Adrenal gland (tissue), 12 donors: ENCODE data around the gene TBCB. TPM values are rescaled to one million over a fixed set of nuclear protein-coding genes. Genes with fewer than 3 reads are reported as not detected.

Experiments used
- DNase-seq, 7 donors: peaks; one replicate each; pipeline ENCODE4 v3.0.0-alpha.2; 2019 to 2020
- H3K27ac ChIP-seq, 5 donors: fragments of 200-600 bp; sonication (generic) in 4 of 5; 1 replicate in 3 of 5; 2 replicates in 2 of 5; pipeline versions ENCODE4 v1.5.1 to v1.8.0; 2016 to 2020; ENCODE audit warnings: mild to moderate bottlenecking in 1 of 5
- H3K27me3 ChIP-seq: fragments of 200-600 bp; 2 replicates; pipeline ENCODE4 v1.8.0; 2021
- H3K36me3 ChIP-seq, 2 donors: fragments of 200-600 bp; replicated peaks in 1 of 2; 1 replicate in 1 of 2; 2 replicates in 1 of 2; pipeline versions ENCODE4 v1.5.1 to v1.8.0; 2018 to 2022
- H3K4me1 ChIP-seq, 2 donors: fragments of 200-600 bp; replicated peaks in 1 of 2; 1 replicate in 1 of 2; 2 replicates in 1 of 2; pipeline versions ENCODE4 v1.5.1 to v1.8.0; 2018 to 2021
- H3K4me3 ChIP-seq, 4 donors: fragments of 200-600 bp; sonication (generic) in 3 of 4; one replicate each; pipeline ENCODE4 v1.5.1; 2016 to 2018
- H3K9me3 ChIP-seq, 3 donors: fragments of 200-600 bp; sonication (generic) in 1 of 3; replicated peaks in 1 of 3; 1 replicate in 2 of 3; 2 replicates in 1 of 3; pipeline versions ENCODE4 v1.5.1 to v1.8.0; 2016 to 2021
- POLR2A ChIP-seq, 2 donors: fragments of 450-650 bp; IDR thresholded peaks; one replicate each; pipeline ENCODE4 v1.6.1; 2017; ENCODE audit warnings: antibody characterized with exemption in 2 of 2, mild to moderate bottlenecking in 2 of 2, moderate library complexity in 1 of 2
- WGBS, 4 donors: extraction: QIAGEN DNeasy Blood & Tissue Kit in 2 of 4; methylation state at CpG; one replicate each; pipeline versions ENCODE4 v1.1.5 to v1.1.7; 2013 to 2017; 5-methylcytosine and 5-hydroxymethylcytosine counted together
- intact Hi-C, 2 donors: fragments of 100-400 bp; cut with DNase I; formaldehyde crosslinking; loops; one replicate each; pipeline versions ENCODE4 v1.14.1 to v1.15.0; 2022 to 2023
- polyA plus RNA-seq, 3 donors: library from polyadenylated mRNA; stranded (reverse); fragments of 200-250 nt in 2 of 3; fragments of 350-450 nt in 1 of 3; fragmentation: Illumina TruSeq in 1 of 3; extraction: RNeasy Lipid Tissue Mini Kit (QIAGEN cat#74804) in 1 of 3; gene quantifications; one replicate each; pipeline ENCODE4 v1.2.3, GENCODE V29; 2013 to 2014
- total RNA-seq, 9 donors: library from RNA; depleted of rRNA in 4 of 9; stranded (reverse); fragments of >200 nt in 4 of 9; fragments of 120-200 nt in 1 of 9; fragmentation: NEBNext Ultra II Directional in 1 of 9; extraction: Animal tissue kit (Norgen Biotek cat#: 25700) in 1 of 9; gene quantifications; one replicate each; pipeline versions ENCODE4 v1.1.0 to v1.2.4, GENCODE V29; 2013 to 2023
- TF ChIP-seq, protein P1 (sequence below), 6 experiments: fragments of 450-650 bp in 4 of 6; fragments of 200-600 bp in 2 of 6; sonication (generic) in 1 of 6; IDR thresholded peaks; 1 replicate in 5 of 6; 2 replicates in 1 of 6; pipeline versions ENCODE4 v1.5.1 to v1.8.0; 2016 to 2021; ENCODE audit warnings: antibody characterized with exemption in 6 of 6, mild to moderate bottlenecking in 2 of 6, moderate library complexity in 1 of 6
- donor health status: healthy with polysubstance abuse.
- donor health status: Bipolar disorder and iron deficiency.
- donor health status: DM: yes; HTN: yes; CAD: no.
- donor health status: DM: no; HTN: no; CAD: no.
- donor health status: DM: no; HTN: no; CAD: no.
- donor health status: DM: yes; HTN: yes; CAD: no.

The TBCB gene
- total and polyA plus RNA-seq, 12 donors: 88.8 to 233 (median 140) TPM

DNA sequence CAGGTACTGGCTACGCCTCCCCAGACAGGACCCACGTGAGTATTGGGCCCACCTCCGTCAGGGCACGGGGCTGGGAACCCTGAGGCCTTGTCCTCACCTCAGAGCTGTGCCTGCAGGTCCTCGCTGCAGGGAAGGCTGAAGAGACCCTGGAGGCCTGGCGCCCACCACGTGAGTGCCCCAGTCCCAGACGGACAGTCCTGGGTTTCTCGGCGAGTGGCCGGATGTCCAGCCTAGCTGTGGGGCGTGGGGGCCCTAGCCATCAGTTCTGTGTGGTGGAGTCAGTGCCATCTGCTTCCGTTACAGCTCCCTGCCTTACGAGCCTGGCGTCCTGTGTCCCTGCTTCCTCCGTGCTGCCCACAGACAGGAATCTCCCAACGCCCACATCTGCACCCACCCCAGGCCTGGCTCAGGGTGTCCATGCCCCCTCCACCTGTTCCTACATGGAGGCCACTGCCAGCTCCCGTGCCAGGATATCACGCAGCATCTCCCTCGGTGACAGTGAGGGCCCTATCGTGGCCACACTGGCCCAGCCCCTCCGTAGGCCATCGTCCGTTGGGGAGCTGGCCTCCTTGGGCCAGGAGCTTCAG, 12.1 kb upstream of the TBCB start:
- Histone ChIP-seq H3K27me3 (no peaks in the 10 kb centered on the region), H3K4me3 (no peak overlapping the region), H3K9me3 (no peaks in the 10 kb centered on the region), H3K4me1 (no peaks in the 10 kb centered on the region), H3K27ac (no peak overlapping the region), H3K36me3 (no peaks in the 10 kb centered on the region)
- 94 to 96% (median 95%) methylated on average over 5 to 24 of the region's 24 CpGs for WGBS, 4 donors
- TF ChIP-seq, protein P1, sequence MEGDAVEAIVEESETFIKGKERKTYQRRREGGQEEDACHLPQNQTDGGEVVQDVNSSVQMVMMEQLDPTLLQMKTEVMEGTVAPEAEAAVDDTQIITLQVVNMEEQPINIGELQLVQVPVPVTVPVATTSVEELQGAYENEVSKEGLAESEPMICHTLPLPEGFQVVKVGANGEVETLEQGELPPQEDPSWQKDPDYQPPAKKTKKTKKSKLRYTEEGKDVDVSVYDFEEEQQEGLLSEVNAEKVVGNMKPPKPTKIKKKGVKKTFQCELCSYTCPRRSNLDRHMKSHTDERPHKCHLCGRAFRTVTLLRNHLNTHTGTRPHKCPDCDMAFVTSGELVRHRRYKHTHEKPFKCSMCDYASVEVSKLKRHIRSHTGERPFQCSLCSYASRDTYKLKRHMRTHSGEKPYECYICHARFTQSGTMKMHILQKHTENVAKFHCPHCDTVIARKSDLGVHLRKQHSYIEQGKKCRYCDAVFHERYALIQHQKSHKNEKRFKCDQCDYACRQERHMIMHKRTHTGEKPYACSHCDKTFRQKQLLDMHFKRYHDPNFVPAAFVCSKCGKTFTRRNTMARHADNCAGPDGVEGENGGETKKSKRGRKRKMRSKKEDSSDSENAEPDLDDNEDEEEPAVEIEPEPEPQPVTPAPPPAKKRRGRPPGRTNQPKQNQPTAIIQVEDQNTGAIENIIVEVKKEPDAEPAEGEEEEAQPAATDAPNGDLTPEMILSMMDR (IDR thresholded peaks at IDR 0.05): no peak
- TF ChIP-seq POLR2A (IDR thresholded peaks at IDR 0.05): no peak
- intact Hi-C loops: no loop called here
- no peak for DNase-seq

DNA sequence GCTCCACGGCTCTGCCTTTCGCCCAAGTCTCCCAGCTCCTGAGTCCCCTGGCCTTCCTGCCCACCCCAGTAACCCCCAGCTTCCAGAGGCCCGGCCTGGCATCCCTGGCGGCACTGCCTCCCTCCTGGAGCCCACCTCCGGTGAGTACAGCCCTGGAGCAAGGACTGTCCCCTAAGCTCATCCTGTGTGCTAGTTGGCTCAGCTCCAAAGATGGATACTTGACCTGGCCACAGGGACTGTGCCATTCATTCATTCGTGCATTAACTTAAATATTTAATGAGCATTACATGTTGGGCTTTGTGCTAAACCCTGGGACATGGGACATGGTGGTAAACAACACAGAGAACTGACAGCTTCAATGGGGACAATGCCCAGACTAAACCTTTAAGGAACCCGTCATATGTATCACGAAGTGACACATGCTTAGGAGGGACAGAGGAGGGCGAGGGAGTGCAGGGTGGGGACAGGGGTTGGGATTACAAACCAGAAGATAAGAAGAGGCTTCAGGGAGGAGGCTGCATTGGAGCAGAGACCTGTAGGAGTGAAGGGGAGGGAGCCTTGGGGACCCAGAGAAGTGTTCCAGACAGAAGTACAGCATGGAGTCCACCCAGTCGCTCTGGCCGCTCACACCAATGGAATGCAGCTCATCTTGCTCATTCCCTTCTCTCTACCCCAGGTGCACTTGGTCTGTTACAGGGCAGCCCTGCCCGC, 11.3 kb upstream of the TBCB start:
- Histone ChIP-seq H3K9me3 (no peaks in the 10 kb centered on the region), H3K27ac (no peak overlapping the region), H3K4me3 (no peak overlapping the region), H3K36me3 (no peaks in the 10 kb centered on the region), H3K27me3 (no peaks in the 10 kb centered on the region), H3K4me1 (no peaks in the 10 kb centered on the region)
- 92 to 97% (median 94%) methylated on average over 8 to 12 of the region's 12 CpGs for WGBS, 4 donors
- intact Hi-C loops: no loop called here
- DNase-seq: no peak
- no peak for TF ChIP-seq POLR2A (IDR thresholded peaks at IDR 0.05)
- TF ChIP-seq, protein P1 (IDR thresholded peaks at IDR 0.05): no peak

DNA sequence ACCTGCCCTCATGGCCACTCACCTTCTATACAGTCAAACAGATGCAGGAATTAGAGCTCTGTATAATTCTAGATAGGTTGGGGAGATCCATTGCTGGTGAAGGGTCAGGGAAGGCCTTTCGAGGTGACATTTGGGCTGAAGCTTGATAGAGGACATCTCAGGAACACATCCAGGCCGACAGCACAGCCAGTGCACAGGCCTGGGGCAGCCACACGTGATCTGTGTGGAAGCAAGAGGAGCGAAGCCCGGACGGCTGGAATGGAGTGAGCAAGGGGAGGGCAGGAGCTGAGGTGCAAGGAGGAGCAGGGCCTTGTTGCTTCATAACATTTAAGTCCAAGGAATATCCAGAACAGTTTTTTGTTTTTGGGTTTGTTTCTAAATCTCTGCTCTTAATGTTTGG, 8.8 kb upstream of the TBCB start:
- intact Hi-C loops: no loop called here
- Histone ChIP-seq H3K27me3 (no peaks in the 10 kb centered on the region), H3K9me3 (no peaks in the 10 kb centered on the region), H3K4me3 (no peak overlapping the region), H3K27ac (no peak overlapping the region), H3K36me3 (no peaks in the 10 kb centered on the region), H3K4me1 (no peaks in the 10 kb centered on the region)
- no peak for DNase-seq
- 92 to 97% (median 95%) methylated on average over 6 of the region's 6 CpGs for WGBS, 4 donors
- no peak for TF ChIP-seq POLR2A (IDR thresholded peaks at IDR 0.05)
- TF ChIP-seq, protein P1 (IDR thresholded peaks at IDR 0.05): no peak

DNA sequence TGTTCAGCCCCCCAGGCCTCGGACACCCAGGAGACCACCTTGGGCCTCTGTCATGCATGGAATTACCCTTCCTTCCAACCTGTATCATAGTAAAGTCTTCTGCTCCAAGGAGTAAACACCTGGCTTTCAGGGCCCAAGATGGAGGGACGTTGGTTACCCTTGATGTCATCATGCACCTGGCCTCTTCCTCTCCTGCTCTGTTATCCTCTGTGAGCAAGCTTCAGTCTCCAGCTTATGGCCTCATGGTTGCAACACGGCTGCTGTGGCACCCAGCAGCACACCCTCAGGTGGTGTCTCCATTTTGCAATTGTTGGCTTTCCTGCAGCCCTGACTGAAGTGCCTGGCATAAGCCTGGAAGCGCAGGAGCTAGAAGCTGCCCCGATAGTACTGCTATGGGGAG, 8.3 kb upstream of the TBCB start:
- Histone ChIP-seq H3K4me3 (no peak overlapping the region), H3K9me3 (no peaks in the 10 kb centered on the region), H3K27ac (no peak overlapping the region), H3K36me3 (no peaks in the 10 kb centered on the region), H3K27me3 (no peaks in the 10 kb centered on the region), H3K4me1 (no peaks in the 10 kb centered on the region)
- no peak for DNase-seq
- WGBS, 4 donors: 92 to 97% (median 95%) methylated on average over 3 to 5 of the region's 5 CpGs
- intact Hi-C loops: no loop called here
- TF ChIP-seq, protein P1 (IDR thresholded peaks at IDR 0.05): no peak
- TF ChIP-seq POLR2A (IDR thresholded peaks at IDR 0.05): no peak
